Fibroblast of lung (primary cell): ENCODE measurements around the gene TLK2. TPM values are rescaled to one million over a fixed set of nuclear protein-coding genes. Genes with fewer than 3 reads are reported as not detected.

Experiments used
- DNase-seq, 2 donors: peaks; one replicate each; pipeline versions ENCODE4 v3.0.0 to v3.0.0-alpha.2; 2010; ENCODE audit warnings: low read depth in 2 of 2
- H2AFZ ChIP-seq: 2 replicates; pipeline ENCODE4 v1.5.1; 2012; ENCODE audit warnings: low read length, control low read depth, inconsistent platforms
- H3K27ac ChIP-seq: 2 replicates; pipeline ENCODE4 v1.5.1; 2011; ENCODE audit warnings: low read length, control low read depth; ENCODE audit not compliant: insufficient read depth
- H3K27me3 ChIP-seq: 2 replicates; pipeline ENCODE4 v1.5.1; 2011; ENCODE audit warnings: mild to moderate bottlenecking, low read length; ENCODE audit not compliant: control insufficient read depth, insufficient read depth
- H3K36me3 ChIP-seq: 2 replicates; pipeline ENCODE4 v1.5.1; 2011; ENCODE audit warnings: low read length; ENCODE audit not compliant: control insufficient read depth, insufficient read depth
- H3K4me1 ChIP-seq: 2 replicates; pipeline ENCODE4 v1.5.1; 2011; ENCODE audit warnings: low read length; ENCODE audit not compliant: control insufficient read depth, insufficient read depth; ENCODE audit errors: extremely low read depth
- H3K4me2 ChIP-seq: 2 replicates; pipeline ENCODE4 v1.5.1; 2011; ENCODE audit warnings: low read length, control low read depth; ENCODE audit not compliant: insufficient read depth; ENCODE audit errors: extremely low read depth
- H3K4me3 ChIP-seq, 4 experiments: fragments of 200-600 bp in 1 of 4; sonication (generic) in 1 of 4; replicated peaks in 1 of 4; 2 replicates each; pipeline ENCODE4 v1.5.1; 2011 to 2016; ENCODE audit warnings: low read length in 4 of 4, low read depth in 3 of 4, mild to moderate bottlenecking in 3 of 4, control low read depth in 2 of 4, inconsistent platforms in 1 of 4, mixed read lengths in 1 of 4; ENCODE audit not compliant: insufficient read depth in 1 of 4; ENCODE audit errors: control extremely low read depth in 1 of 4
- H3K79me2 ChIP-seq: 2 replicates; pipeline ENCODE4 v1.5.1; 2012; ENCODE audit warnings: mild to moderate bottlenecking, low read length, inconsistent platforms; ENCODE audit not compliant: control insufficient read depth, insufficient read depth
- H3K9ac ChIP-seq: 2 replicates; pipeline ENCODE4 v1.5.1; 2011; ENCODE audit warnings: mild to moderate bottlenecking, low read length, control low read depth; ENCODE audit not compliant: insufficient read depth
- H3K9me3 ChIP-seq: 2 replicates; pipeline ENCODE4 v1.5.1; 2012; ENCODE audit warnings: low read depth, low read length; ENCODE audit not compliant: control insufficient read depth, insufficient read depth
- H4K20me1 ChIP-seq: 2 replicates; pipeline ENCODE4 v1.5.1; 2011; ENCODE audit warnings: low read length; ENCODE audit not compliant: control insufficient read depth, insufficient read depth; ENCODE audit errors: extremely low read depth
- EZH2 ChIP-seq: IDR thresholded peaks from 2 replicates; pipeline ENCODE4 v1.5.1; 2012; ENCODE audit warnings: low read length, control low read depth, mild to moderate bottlenecking; ENCODE audit errors: missing control alignments
- polyA plus RNA-seq, 2 donors: library from polyadenylated mRNA; depleted of rRNA in 1 of 2; stranded (reverse) in 1 of 2; unstranded in 1 of 2; fragments of >200 nt; gene quantifications; 2 replicates each; pipeline ENCODE4 v1.2.1, GENCODE V29; 2011 to 2012; ENCODE audit warnings: missing spikeins in 1 of 2
- total RNA-seq: library from RNA; depleted of rRNA; stranded (reverse); fragments of >200 nt; gene quantifications from 2 replicates; pipeline ENCODE4 v1.2.1, GENCODE V29; 2014
- TF ChIP-seq, protein P1 (sequence below), 2 donors: IDR thresholded peaks in 1 of 2; conservative IDR thresholded peaks in 1 of 2; 1 replicate in 1 of 2; 2 replicates in 1 of 2; pipeline ENCODE4 v1.5.1; 2011 to 2012; ENCODE audit warnings: low read length in 2 of 2, control low read depth in 1 of 2, inconsistent platforms in 1 of 2, low read depth in 1 of 2, mild to moderate bottlenecking in 1 of 2

Gene TLK2
- total and polyA plus RNA-seq, 2 donors (not counting 1 experiment from before 2014, with no cell fraction given) = 55.5 to 63.9 TPM

- no peak overlapping the region for H3K27ac ChIP-seq
- H3K4me2 ChIP-seq = no peak overlapping the region
- peaks cover 9% of the 10 kb centered on the region for H3K4me1 ChIP-seq
- no peaks in the 10 kb centered on the region for H3K27me3 ChIP-seq
- H4K20me1 ChIP-seq = no peaks in the 10 kb centered on the region
- no peak overlapping the region for H3K9ac ChIP-seq
- H3K79me2 ChIP-seq = no peaks in the 10 kb centered on the region
- H2AFZ ChIP-seq = no peak overlapping the region
- no peaks in the 10 kb centered on the region for H3K36me3 ChIP-seq
- DNase-seq = no peak
- no peaks in the 10 kb centered on the region for H3K9me3 ChIP-seq
- no peak for TF ChIP-seq EZH2
- TF ChIP-seq, protein P1, sequence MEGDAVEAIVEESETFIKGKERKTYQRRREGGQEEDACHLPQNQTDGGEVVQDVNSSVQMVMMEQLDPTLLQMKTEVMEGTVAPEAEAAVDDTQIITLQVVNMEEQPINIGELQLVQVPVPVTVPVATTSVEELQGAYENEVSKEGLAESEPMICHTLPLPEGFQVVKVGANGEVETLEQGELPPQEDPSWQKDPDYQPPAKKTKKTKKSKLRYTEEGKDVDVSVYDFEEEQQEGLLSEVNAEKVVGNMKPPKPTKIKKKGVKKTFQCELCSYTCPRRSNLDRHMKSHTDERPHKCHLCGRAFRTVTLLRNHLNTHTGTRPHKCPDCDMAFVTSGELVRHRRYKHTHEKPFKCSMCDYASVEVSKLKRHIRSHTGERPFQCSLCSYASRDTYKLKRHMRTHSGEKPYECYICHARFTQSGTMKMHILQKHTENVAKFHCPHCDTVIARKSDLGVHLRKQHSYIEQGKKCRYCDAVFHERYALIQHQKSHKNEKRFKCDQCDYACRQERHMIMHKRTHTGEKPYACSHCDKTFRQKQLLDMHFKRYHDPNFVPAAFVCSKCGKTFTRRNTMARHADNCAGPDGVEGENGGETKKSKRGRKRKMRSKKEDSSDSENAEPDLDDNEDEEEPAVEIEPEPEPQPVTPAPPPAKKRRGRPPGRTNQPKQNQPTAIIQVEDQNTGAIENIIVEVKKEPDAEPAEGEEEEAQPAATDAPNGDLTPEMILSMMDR (conservative IDR thresholded peaks at IDR 0.05 in 1 of 2, IDR thresholded peaks at IDR 0.05 in 1 of 2; ENCODE audit: low read depth in 1 of 2, low read length in 2 of 2) = no peak
- no peak overlapping the region for H3K4me3 ChIP-seq
These were observed 142.6 kb downstream of the TLK2 start for GRCh38 chr17:62621223-62621622.

DNA sequence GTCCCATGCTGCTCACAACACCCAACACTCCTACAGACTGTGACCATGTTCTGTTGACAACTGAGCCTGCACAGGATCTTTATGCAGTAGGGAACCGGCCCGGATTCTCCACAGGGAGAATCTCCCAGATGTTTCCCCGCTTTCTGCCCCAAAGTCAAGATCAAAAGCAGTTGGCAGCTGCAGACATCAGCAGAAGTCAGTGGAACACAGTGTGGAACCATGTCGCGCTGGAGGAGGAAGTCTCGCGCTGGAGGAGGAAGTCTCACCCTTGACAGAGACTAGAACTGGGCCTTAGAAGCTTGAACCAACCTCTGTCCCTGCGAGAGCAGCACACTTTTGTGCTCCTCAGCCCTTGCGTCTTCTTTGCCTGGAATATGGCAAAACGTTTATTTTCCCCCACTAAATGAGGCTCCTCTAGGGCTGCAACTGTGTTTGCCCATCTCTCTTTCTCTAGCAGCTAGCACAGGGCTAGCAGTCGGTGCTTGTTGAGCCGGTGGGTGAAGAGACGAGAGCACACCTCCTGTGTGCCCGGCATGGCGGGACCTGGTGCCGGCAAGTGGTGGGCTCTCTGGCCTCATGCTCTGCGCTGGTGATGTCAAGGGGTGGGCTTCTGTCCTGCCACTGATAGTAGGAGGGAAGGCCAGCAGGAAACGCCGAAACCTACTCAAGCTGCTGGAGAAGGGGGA is 146.7 kb downstream of the TLK2 start:
- H3K79me2 ChIP-seq = peaks cover 24% of the 10 kb centered on the region
- no peak overlapping the region for H3K4me3 ChIP-seq
- peaks cover 13% of the 10 kb centered on the region for H3K4me1 ChIP-seq
- no peak overlapping the region for H2AFZ ChIP-seq
- H3K27me3 ChIP-seq = no peaks in the 10 kb centered on the region
- H3K36me3 ChIP-seq = peaks cover 2% of the 10 kb centered on the region
- H3K4me2 ChIP-seq = no peak overlapping the region
- TF ChIP-seq EZH2 = no peak
- TF ChIP-seq, protein P1 (conservative IDR thresholded peaks at IDR 0.05 in 1 of 2, IDR thresholded peaks at IDR 0.05 in 1 of 2; ENCODE audit: low read depth in 1 of 2, low read length in 2 of 2) = no peak
- no peak overlapping the region for H3K27ac ChIP-seq
- H3K9me3 ChIP-seq = no peaks in the 10 kb centered on the region
- DNase-seq = no peak
- no peak overlapping the region for H3K9ac ChIP-seq
- H4K20me1 ChIP-seq = no peaks in the 10 kb centered on the region

- DNase-seq = no peak
- H3K9ac ChIP-seq = no peak overlapping the region
- H3K79me2 ChIP-seq = peaks cover 29% of the 10 kb centered on the region
- TF ChIP-seq EZH2 = no peak
- TF ChIP-seq, protein P1 (conservative IDR thresholded peaks at IDR 0.05 in 1 of 2, IDR thresholded peaks at IDR 0.05 in 1 of 2; ENCODE audit: low read depth in 1 of 2, low read length in 2 of 2) = no peak
- H3K27ac ChIP-seq = no peak overlapping the region
- no peaks in the 10 kb centered on the region for H4K20me1 ChIP-seq
- peaks cover 2% of the 10 kb centered on the region for H3K36me3 ChIP-seq
- H3K27me3 ChIP-seq = no peaks in the 10 kb centered on the region
- H3K4me2 ChIP-seq = no peak overlapping the region
- no peaks in the 10 kb centered on the region for H3K9me3 ChIP-seq
- H3K4me1 ChIP-seq = peaks cover 18% of the 10 kb centered on the region
- H2AFZ ChIP-seq = no peak overlapping the region
- H3K4me3 ChIP-seq = no peak overlapping the region
These were observed 147.2 kb downstream of the TLK2 start for GRCh38 chr17:62625870-62626200.
